C4-2B (cell line): ENCODE results near the gene FAM118B.

Experiments used
- CTCF ChIP-seq: fragments of 450-650 bp; conservative IDR thresholded peaks from 2 replicates; pipeline ENCODE4 v1.5.1; 2017; ENCODE audit warnings: mild to moderate bottlenecking
- ZFX ChIP-seq: fragments of 450-650 bp; IDR thresholded peaks from 2 replicates; pipeline ENCODE4 v1.6.1; 2017

- TF ChIP-seq CTCF (no peak), ZFX (no peak)
Measured at GRCh38 chr11:126305699-126306098, 94.1 kb downstream of the FAM118B start.
